Measurements from ENCODE around the gene NOD1.

GRCh38 chr7:30424506-30424905, 54.1 kb downstream of the NOD1 start:
- TF ChIP-seq EZH2 (IDR thresholded peaks at IDR 0.05; ENCODE audit: insufficient read depth, poor library complexity, severe bottlenecking) = no peak
- no peak for TF ChIP-seq EZH2phosphoT487 (IDR thresholded peaks at IDR 0.05; ENCODE audit: insufficient read depth, low read depth)

All from GM23248 (cell line).